ENCODE measurements around the gene ATG4B. TPM values are rescaled to one million over a fixed set of nuclear protein-coding genes. Genes with fewer than 3 reads are reported as not detected.
"Not testable (repeated sequence)": the region's sequence is repeated elsewhere in the genome, so short reads cannot be mapped to it uniquely, and the experiment has no call there.

The ATG4B gene
- polyA plus RNA-seq (2013, experiment 1 of 2; ENCODE audit: insufficient read length) = 58.0 TPM
- 42.3 TPM for polyA plus RNA-seq (2013, experiment 2 of 2; ENCODE audit: insufficient read length)

DNA sequence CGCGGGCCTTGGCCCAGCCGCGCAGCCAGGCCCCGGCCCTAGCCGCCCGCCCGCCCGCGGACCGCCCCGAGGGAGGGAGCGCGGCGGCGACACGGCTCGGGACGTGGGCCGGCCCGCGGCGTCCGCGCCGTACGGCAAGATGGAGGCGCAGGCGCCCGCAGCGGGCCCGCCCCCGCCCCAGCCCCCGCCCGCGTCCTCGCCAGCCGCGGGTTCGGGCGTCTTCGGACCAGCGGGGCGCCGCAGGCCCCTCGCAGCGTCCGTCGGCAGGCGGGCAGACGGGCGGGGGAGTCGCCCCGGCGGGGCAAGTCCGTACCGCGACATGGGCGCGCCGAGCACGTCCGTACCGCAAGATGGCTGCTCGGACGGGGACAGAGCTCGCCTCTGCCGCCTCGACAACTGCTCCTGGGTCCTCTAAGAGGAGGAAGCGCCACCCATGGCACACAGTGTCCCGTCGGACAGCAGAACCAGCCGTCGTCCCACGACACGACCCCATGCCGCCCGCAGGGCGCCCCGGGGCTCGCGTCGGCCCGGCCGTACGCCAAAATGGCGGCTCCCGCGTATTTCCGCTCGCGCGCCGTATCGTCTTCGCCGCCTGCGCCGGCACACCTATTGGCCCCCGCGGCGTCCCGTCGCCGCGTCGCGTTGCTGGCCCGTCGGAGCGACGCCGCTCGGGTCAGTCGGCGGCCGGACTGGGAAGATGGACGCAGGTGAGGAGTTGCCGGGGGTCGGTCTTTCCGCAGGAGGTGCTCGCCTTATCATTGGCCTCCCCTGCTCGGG is at the start of gene ATG4B, which contains the start of gene THAP4:
Gene ATG4B, plus strand, starts transcription at position 676 of the 777 bp plus-strand sequence. Its CDS starts 22 bp downstream, at position 698.
Gene THAP4, minus strand, starts transcription at position 141 of the 777 bp plus-strand sequence. CDS start 141 bp downstream, outside the sequence.
- DNase-seq = peak; percentile 82

DNA sequence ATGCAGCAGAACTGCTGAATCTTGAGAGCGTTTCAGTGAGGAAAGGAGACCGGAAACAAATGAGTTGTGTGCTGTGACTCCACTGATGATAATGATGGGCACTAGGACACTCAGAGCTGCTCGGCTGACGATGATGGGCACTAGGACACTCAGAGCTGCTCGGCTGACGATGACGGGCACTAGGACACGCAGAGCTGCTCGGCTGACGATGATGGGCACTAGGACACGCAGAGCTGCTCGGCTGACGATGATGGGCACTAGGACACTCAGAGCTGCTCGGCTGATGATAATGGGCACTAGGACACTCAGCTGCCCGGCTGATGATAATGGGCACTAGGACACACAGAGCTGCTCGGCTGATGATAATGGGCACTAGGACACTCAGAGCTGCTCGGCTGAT is 47.6 kb upstream of the ATG4B start:
- DNase-seq = not testable (repeated sequence)

DNA sequence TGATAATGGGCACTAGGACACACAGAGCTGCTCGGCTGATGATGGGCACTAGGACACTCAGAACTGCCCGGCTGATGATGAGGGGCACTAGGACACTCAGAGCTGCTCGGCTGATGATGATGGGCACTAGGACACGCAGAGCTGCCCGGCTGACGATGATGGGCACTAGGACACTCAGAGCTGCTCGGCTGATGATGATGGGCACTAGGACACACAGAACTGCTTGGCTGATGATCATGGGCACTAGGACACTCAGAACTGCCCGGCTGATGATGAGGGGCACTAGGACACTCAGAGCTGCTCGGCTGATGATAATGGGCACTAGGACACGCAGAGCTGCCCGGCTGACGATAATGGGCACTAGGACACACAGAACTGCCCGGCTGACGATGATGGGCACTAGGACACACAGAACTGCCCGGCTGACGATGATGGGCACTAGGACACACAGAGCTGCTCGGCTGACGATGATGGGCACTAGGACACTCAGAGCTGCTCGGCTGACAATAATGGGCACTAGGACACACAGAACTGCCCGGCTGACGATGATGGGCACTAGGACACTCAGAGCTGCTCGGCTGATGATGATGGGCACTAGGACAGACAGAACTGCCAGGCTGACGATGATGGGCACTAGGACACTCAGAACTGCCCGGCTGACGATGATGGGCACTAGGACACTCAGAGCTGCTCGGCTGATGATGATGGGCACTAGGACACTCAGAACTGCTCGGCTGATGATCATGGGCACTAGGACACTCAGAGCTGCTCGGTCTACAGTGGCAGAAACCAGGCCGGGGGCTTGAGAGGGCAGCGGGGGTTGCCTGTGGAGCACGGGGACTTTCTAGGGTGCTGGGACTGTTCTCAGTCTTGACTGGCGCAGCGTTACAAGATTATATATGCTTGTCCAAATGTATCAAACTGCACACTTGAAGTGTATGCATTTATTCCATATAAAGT is 46.7 kb upstream of the ATG4B start:
- DNase-seq = not testable (repeated sequence)

DNA sequence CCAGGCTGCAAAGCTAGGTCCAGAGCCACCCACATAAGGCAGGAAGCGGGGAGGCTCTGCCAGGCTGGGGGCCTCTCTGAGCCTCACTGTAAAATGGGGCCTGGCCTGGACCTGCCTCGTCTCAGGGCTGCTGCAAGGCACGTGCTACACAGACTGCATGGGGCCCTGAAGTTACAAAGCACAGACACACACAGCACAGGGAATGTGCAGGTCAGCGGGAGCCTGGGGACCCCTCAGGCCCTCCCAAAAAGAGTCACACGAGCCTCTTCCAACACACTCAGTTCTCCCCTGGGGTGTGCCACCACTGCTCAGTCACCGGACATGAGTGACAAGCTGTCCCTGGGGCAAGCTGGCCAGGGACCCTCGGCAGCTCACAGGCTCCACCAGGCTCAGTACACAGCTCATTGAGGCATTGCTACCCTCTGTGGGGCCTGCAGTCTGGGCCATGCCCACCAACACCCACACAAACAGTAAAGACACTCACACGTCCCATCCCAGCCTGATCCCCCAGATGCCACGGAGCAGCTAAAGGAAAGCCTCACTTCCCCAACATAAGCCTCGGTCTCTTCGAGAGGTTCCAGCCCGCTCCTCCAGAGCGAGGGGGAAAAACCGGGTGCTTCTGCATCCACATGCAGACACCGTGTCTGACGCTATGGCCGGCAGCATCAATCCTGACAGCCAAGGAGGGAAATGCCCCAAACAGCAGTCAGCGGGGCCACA is 45.2 kb upstream of the ATG4B start:
- no peak for DNase-seq

DNA sequence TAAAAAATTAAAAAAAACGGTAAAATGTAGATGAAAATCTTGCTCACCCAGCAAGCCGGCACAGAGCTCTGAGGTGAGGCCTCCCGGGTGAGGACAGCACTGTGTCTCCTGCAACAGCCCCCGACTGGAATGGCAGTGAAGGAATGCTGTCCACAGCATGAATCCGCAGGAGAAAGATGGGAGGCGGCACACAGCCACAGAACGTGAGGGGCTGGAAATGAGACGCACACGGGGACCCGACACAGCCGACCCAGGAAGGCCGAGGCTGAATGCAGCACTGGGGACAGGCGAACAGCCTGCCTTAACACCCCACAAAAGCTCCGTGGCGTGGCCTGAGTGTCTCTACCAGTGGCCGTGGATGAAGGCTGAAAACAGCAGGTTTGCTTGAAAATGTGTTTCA is 44.2 kb upstream of the ATG4B start:
- no peak for DNase-seq

DNA sequence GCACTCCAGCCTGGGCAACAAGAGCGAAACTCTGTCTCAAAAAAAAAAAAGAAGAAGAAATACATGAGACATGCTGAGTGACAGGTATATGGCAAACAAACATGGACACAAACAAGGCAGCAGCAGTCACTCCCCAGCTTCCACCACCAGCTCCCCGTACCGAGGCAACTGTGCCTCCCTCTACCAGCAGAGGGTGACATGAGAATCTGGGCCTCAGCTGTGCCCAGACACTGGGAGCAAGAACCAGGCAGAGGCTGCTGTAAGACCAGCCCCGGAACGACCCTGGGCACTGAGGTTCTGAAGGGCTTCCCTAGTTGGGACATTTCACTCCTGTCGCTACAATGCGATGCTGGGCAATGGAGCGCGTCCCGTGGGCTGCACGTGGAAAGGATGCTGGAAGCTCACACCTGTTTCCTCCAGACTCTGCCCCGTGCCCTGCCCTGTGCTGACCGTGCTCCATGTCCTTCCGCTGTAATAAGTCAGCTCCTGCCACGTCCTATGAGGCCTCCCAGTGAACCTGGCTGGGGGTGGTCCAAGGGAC is 41.8 kb upstream of the ATG4B start:
- no peak for DNase-seq

DNA sequence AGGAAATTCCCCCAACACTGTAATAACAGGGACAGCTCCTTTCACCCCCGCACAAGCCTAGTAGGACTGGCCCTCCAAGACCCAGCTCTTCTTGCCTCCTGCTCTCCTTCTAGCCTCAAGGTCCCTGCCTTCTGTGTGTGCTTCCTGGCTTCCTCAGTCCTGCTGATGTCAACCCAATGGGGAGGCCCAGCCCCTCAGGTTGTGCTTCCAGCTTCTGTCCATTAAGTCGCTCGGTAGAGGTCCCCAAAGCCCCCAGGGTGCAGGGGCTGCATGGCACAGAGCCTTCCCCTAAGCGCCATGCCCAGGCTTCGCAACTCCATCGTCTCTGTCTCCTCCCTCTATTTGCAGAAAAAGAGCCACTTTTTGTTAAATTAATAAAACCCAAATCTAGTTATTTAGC is 39.9 kb upstream of the ATG4B start:
- DNase-seq = no peak

DNA sequence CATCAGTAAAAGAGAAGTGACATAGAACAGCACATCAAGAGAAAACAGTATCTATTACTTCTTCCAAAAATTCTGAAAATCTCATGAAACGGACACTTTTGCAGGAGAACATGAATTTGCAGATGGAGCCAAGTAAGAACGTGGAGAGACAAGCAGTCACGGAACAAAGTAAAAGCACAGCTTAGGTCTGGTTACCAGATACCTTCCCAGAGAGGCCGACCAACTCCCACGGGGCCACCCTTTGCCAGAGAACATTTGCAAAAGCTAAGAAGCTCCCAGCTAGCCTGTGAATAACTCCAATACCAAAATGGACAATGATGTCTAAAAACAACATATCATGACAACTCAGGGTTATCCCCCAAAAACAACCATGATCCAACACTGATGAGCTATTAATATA is 39.4 kb upstream of the ATG4B start:
- DNase-seq = peak; percentile 27

DNA sequence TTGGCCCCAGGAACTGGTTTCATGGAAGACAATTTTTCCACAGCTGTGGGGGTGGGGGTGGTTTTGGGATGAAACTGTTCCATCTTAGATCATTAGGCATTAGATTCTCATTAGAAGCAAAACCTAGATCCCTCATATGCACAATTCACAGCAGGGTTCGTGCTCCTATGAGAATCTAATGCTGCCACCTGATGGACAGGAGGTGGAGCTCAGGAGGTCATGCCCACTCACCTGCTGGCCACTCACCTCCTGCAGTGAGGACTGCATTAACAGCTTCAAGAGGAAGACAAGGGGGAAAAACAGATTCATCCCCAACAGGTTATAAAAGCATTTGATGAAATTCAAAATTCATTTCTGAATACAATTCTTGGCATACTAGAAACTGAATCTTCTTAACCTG is 39.0 kb upstream of the ATG4B start:
- DNase-seq = no peak

DNA sequence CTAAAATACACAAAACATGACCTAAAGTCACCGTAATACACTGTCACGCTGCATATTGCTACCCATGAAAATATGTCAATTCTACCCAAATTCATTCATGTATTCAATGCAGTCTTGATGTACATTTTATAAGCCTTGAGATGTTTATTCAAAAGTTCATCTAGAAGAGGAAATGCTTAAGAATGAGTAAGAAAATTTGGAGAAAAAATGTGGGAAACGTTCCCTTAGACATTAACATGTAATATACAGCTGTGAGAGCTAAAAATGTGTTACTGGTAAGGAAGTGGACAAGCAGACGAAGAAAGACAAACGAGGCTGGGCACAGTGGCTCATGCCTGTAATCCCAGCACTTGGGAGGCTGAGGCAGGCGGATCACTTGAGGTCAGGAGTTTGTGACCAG is 37.9 kb upstream of the ATG4B start:
- DNase-seq = peak; percentile 33

DNA sequence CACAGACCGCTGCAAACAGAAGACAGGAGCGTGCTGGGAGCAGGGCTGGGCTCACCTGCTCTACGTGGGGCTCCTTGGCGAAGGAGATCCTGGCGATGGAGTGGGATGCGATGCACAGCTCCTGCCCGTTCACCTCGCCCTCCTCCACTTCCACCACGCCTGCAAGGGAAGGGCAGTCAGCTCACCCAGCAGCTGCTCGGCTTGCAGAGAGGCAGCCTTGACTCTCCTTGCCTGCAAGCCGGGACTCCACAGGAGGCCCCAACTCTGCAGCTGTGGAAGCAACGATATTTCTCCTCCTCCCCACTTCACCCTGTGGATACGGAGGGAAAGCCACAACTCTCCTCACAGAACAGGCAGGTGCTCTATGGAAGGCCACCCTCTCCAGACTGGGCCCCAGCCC is 35.7 kb upstream of the ATG4B start:
- DNase-seq = no peak

DNA sequence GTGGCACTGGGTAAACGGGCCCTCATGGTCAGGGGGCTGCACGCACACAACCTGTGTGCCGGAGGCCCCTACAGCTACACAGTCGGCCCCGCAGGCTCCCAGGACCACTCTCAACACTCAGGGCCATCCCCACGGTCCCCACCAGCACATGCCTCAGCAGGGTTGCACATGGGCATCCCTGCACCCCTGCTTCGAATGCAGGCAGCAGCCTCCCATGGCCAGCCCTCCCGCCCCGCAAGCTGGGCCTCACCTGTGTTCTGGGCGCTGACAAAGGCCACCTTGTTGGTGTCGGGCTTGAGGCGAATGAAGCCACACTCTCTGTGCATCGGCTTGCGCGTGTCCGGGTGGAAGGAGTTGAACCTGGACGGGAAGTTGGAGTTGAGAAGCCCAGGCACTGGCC is 34.8 kb upstream of the ATG4B start:
- no peak for DNase-seq

DNA sequence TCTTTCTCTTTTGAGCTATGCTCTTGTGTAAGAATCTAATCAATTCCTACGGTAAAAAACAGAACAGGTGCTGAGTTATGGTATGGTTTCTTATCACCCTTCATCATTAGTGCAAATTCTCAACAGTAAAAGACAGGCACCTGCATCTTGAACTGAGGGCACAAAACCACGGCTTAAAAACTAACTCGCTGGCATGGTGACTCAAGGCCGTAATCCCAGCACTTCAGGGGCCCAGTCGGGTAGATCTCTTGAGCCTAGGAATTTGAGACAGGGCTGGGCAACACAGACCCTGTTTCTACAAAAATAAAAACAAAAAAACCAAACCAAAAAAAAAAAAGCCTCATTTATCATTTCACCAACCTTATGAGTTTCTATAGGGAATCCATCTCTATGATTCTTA is 33.8 kb upstream of the ATG4B start:
- DNase-seq = no peak

DNA sequence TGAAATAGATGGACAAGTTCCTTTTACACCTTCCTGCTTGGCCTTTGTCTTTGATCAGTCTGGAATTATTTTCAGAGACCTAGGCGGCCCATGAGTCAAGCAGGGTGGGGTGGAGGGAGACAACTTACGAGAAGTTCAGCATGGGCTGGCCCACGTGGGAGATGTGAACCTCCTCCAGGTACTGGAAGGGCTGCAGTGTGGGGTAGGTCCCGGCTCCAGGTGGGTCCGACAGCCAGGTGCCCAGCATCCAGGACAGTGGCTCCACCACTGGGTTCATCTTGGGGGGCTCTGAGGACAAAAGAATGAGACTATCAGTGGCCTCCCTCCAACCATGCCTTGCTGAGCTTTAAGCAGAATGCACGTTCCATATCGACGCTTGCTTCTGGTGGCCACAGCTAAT is 31.3 kb upstream of the ATG4B start:
- no peak for DNase-seq

DNA sequence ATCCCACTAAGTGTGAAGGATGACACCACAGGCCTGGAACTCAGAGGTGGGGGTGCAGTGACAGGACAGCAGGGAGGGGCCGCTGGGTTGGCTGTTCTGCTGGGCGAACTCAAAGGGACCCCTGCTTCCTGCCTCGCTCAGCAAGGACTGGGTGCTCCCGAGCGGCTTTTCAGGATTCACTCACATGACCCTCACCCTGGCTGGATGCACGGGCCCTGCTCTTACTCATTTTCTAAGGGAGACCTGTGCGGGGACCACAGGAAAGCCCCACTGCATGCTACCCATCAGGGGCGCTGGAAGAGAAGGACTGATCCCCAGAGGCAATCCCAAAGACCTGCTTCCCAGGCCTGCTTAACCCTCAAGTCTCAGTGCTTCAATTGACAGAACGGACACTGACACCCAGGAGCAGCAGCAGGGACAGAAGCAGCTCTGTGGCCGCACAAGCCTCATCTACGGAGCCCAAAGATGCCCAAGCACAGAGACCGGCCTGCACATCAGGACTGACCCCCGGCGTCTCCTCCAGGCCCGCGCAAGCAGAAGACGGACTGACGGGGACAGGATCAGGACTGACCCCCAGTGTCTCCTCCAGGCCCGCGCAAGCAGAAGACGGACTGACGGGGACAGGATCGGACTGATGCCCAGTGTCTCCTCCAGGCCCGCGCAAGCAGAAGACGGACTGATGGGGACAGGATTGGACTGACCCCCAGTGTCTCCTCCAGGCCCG is 30.2 kb upstream of the ATG4B start:
- no peak for DNase-seq

DNA sequence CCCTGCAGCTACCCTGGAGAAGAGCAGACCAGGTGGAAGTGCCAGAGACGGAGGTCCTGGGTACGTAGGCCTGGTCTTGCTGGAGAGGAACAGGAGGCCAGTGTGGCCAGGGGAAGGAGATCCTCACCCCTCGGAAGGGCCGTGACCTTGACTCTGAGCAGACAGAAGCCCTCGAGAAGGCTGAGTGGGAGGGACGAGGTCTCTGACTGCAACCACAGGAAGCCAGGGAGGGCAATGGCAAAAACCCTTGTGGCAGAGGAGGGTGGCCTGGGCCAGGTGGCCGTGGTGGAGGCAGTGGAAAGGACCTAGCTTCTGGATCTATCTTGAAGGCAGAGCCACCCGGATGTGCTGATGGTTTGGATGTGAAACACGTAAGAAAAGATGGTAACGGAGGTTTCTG is 28.6 kb upstream of the ATG4B start:
- DNase-seq = no peak

DNA sequence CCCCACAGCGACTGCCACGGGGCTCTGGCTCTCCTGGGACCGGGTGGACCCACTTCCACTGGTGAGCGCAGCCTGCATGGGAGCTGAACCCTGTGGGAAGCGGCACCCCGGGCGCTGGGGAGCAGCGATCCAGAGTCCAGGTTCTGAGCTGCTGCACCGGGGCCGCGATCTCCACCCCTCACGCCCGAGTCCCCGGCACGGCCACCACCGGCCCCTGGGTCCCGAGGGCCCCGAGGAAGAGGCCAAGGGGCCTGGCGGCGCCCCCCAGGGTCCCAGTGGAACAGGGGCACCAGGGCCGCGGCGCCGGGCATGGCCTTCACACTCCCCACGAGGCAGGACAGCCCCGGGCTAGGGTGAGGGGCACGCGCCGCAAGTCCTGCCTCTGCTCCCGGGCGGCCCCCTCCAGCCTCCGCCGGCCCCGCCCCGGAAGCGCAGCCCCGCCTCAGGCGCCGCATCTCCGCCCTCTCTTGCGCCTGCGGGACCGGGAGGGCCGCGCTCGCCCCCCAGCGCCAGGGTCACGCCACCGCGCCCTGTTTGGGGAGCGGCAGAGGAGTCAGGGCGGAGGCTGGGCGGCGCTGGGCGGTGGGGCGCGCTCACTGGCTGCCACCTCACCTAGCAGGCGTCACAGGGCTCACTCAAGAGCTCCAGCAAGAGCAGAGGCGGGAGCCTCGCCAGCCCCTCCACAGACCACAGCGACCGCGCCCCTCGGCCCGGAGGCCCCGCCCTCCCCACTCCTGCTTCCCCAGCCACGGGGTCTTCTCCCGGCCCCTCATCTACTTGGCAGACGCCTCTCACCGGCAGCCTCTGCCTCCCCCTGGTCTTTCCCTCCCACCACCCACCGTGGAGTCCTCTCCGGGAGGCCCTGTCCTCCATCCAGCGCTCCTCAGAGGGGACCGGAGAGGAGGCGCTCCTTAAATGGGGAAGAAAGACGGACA is 27.4 kb upstream of the ATG4B start:
- DNase-seq = peak; percentile 87

DNA sequence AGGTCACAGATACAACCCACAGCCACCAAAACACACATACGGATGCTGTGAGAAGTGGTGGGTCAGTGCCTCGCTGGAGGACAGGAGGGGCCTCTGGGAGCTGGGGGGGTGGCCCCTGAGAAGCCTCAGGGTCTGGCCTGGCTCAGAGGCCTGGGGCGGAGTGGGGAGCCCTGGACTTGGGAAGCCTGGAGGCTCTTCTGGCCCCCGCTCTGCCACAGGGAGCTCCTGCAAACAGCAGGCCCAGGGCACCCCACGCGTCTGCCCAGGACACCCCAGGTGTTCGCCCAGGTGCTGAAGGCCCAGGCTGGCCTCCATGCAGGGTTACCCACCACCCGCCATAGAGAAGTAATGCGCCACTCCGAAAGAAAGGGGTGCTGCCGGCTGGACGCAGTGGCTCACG is 26.4 kb upstream of the ATG4B start:
- DNase-seq = no peak

DNA sequence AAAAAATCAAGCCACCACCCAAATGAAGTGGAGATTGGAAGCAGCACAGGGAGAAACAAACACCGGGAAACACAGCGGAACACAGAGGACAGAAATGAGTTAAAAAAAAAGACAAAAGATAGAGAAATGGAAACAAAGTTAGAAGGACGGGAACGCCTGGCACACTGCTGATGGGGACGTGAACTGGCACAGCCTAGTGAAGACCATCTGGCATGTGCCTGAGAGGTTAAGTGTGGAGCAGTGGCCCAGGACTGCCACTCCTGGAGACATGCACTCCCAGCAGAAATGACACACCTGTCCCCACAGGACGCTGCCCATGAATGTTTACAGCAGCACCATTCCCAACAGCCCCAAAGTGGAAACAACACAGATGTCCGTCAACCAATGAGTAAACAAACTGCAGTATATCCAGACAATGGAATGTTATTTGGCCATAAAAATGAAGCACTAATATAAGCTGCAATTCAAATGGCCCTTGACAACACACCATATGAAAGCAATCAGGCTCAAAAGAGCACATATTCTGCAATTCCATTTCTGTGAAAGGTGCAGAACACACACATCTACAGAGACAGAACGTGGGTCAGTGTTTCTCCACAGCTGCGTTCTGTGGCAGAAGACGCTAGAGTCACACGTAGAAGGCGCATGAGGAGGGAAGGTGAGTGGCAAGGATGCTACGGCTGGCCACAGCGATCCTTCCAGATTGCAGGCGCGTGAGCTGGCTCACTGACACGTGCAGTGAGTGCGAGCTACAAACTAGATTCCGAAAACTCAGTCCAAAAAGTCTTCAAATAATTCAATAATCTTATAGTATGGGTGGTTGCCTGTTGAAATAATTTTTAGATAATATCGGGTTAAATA is 25.1 kb upstream of the ATG4B start:
- no peak for DNase-seq

All from fibroblast of skin of back (primary cell).